ENCODE data around the gene SDK1. TPM values are rescaled to one million over a fixed set of nuclear protein-coding genes. Genes with fewer than 3 reads are reported as not detected.
"Not testable (repeated sequence)": the region's sequence is repeated elsewhere in the genome, so short reads cannot be mapped to it uniquely, and the experiment has no call there.

Gene SDK1
- total RNA-seq, 1 donor from 2014 or later, result 5.4 TPM

DNA sequence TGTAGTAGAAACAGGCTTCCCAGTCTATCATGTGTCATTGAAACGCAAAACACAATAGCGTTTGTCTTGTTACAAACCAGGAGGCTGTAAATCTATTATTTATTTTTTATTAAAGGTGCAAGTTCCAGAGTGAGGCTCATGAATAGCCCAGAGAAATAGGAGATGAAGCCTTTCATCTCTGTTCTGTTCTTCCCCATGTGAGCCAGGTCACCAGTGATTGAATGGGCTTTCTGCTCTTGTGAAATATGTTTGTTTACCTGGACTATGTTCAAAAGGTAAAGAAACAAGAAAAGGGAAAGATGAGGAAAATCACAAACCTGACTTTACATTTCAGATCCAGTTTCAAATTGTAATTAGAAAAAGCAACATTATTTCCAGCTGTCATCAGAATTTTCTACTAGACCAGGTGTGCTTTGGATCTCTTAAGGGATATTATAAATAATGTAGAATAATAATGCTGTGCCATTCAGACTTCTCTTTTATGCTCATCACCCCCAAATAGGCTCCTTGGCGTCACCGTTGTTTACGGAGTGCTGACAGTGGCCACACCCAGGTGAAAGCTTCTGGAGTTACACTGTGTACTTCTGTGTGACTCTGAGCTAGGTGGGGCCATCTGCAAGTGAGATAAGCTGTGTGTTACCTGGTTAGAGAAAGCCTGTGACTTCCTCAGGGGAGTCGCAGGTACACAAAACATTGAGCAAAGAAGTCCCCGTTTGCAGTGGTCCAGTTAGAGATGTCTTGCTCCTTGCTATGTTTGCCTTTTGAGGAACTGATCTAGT lies 274.9 kb downstream of the SDK1 start:
- H3K36me3 Mint-ChIP-seq (ENCODE audit: unreplicated experiment), result peaks cover 3% of the 10 kb centered on the region
- peaks cover 24% of the 10 kb centered on the region for H3K9me3 Mint-ChIP-seq (ENCODE audit: unreplicated experiment)
- no peaks in the 10 kb centered on the region for H3K27me3 Mint-ChIP-seq (ENCODE audit: unreplicated experiment)
- H3K4me1 Mint-ChIP-seq (ENCODE audit: unreplicated experiment), result peaks cover 2% of the 10 kb centered on the region
- TF ChIP-seq, protein P1, sequence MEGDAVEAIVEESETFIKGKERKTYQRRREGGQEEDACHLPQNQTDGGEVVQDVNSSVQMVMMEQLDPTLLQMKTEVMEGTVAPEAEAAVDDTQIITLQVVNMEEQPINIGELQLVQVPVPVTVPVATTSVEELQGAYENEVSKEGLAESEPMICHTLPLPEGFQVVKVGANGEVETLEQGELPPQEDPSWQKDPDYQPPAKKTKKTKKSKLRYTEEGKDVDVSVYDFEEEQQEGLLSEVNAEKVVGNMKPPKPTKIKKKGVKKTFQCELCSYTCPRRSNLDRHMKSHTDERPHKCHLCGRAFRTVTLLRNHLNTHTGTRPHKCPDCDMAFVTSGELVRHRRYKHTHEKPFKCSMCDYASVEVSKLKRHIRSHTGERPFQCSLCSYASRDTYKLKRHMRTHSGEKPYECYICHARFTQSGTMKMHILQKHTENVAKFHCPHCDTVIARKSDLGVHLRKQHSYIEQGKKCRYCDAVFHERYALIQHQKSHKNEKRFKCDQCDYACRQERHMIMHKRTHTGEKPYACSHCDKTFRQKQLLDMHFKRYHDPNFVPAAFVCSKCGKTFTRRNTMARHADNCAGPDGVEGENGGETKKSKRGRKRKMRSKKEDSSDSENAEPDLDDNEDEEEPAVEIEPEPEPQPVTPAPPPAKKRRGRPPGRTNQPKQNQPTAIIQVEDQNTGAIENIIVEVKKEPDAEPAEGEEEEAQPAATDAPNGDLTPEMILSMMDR (IDR thresholded peaks at IDR 0.05), result no peak
- no peak overlapping the region for H3K4me3 Mint-ChIP-seq (ENCODE audit: unreplicated experiment)
- no peak overlapping the region for H3K27ac Mint-ChIP-seq (ENCODE audit: unreplicated experiment)
- no peak for DNase-seq (ENCODE audit: extremely low spot score, unreplicated experiment)

DNA sequence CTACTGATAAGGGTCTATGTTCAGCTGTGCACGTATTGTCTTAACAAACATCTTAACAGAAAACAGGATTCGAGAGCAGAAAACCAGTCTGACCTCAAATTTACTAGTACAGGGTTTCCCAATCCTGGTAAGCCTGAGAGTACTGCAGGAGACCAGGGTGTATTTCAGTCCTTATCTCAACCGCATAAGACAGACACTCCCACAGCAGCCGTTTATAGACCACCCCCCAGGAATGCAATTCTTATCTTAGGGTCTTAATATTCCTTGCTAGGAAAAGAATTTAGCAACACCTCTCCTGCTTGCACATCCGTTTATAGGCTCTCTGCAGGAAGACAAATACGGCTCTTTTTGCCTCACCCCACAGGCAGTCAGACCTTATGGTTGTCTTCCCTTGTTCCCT lies 277.3 kb downstream of the SDK1 start:
- DNase-seq (ENCODE audit: extremely low spot score, unreplicated experiment), result no peak

DNA sequence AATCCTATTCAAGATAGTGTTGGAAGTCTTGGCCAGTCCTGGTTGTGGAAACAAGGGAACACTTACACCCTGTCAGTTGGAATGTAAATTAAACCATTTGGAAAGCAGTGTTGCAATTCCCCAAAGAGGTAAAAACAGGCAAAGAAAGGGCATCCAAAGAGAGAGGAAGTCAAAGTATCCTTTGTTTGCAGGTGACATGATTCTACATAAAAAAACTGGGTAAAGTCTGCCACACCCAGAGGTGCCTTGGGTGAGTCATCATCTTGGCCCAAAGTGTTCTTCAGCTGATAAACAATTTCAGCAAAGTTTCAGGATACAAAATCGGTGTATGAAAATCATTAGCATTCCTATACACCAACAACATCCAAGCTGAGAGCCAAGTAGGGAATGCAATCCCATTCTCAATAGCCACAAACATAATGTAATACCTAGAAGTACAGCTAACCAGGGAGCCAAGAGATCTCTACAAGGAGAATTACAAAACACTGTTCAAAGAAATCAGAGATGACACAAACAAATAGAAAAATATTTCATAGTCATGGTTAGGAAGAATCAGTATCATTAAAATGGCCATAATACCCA lies 278.7 kb downstream of the SDK1 start:
- TF ChIP-seq, protein P1 (IDR thresholded peaks at IDR 0.05), result no peak
- H3K36me3 Mint-ChIP-seq (ENCODE audit: unreplicated experiment), result peaks cover 3% of the 10 kb centered on the region
- H3K4me3 Mint-ChIP-seq (ENCODE audit: unreplicated experiment), result no peak overlapping the region
- peaks cover 24% of the 10 kb centered on the region for H3K9me3 Mint-ChIP-seq (ENCODE audit: unreplicated experiment)
- H3K27ac Mint-ChIP-seq (ENCODE audit: unreplicated experiment), result no peak overlapping the region
- DNase-seq (ENCODE audit: extremely low spot score, unreplicated experiment), result no peak
- no peaks in the 10 kb centered on the region for H3K4me1 Mint-ChIP-seq (ENCODE audit: unreplicated experiment)
- H3K27me3 Mint-ChIP-seq (ENCODE audit: unreplicated experiment), result no peaks in the 10 kb centered on the region

More for the DNA sequence above, 277.3 kb downstream of the SDK1 start:
- Mint-ChIP-seq H3K4me1 (ENCODE audit: unreplicated experiment) (peaks cover 2% of the 10 kb centered on the region), H3K27me3 (ENCODE audit: unreplicated experiment) (no peaks in the 10 kb centered on the region), H3K4me3 (ENCODE audit: unreplicated experiment) (no peak overlapping the region), H3K36me3 (ENCODE audit: unreplicated experiment) (peaks cover 3% of the 10 kb centered on the region), H3K9me3 (ENCODE audit: unreplicated experiment) (peaks cover 24% of the 10 kb centered on the region), H3K27ac (ENCODE audit: unreplicated experiment) (no peak overlapping the region)
- TF ChIP-seq, protein P1 (IDR thresholded peaks at IDR 0.05), result no peak

DNA sequence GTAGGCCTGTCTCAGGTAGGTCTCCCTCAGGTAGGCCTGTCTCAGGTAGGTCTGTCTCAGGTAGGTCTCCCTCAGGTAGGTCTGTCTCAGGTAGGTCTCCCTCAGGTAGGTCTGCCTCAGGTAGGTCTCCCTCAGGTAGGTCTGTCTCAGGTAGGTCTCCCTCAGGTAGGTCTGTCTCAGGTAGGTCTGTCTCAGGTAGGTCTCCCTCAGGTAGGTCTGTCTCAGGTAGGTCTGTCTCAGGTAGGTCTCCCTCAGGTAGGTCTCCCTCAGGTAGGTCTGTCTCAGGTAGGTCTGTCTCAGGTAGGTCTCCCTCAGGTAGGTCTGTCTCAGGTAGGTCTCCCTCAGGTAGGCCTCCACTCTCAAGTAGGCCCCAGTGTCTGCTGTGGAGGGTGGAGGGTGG lies 281.1 kb downstream of the SDK1 start:
- H3K36me3 Mint-ChIP-seq (ENCODE audit: unreplicated experiment); H3K27me3 Mint-ChIP-seq (ENCODE audit: unreplicated experiment); DNase-seq (ENCODE audit: extremely low spot score, unreplicated experiment); H3K27ac Mint-ChIP-seq (ENCODE audit: unreplicated experiment); H3K4me1 Mint-ChIP-seq (ENCODE audit: unreplicated experiment); H3K4me3 Mint-ChIP-seq (ENCODE audit: unreplicated experiment): not testable (repeated sequence)
- peaks cover 20% of the 10 kb centered on the region for H3K9me3 Mint-ChIP-seq (ENCODE audit: unreplicated experiment)

- Mint-ChIP-seq H3K27me3 (ENCODE audit: unreplicated experiment) (no peaks in the 10 kb centered on the region), H3K36me3 (ENCODE audit: unreplicated experiment) (no peaks in the 10 kb centered on the region), H3K27ac (ENCODE audit: unreplicated experiment) (no peak overlapping the region)
These were observed 284.8 kb downstream of the SDK1 start for GRCh38 chr7:3585826-3586225.

More at GRCh38 chr7:3585826-3586225, 284.8 kb downstream of the SDK1 start:
- no peaks in the 10 kb centered on the region for H3K9me3 Mint-ChIP-seq (ENCODE audit: unreplicated experiment)
- TF ChIP-seq, protein P1 (IDR thresholded peaks at IDR 0.05), result no peak
- no peaks in the 10 kb centered on the region for H3K4me1 Mint-ChIP-seq (ENCODE audit: unreplicated experiment)
- H3K4me3 Mint-ChIP-seq (ENCODE audit: unreplicated experiment), result no peak overlapping the region
- DNase-seq (ENCODE audit: extremely low spot score, unreplicated experiment), result no peak

Measured in osteocyte (in vitro differentiated cells).